H9 (cell line): Measurements from ENCODE around the gene SLC7A9. TPM values are rescaled to one million over a fixed set of nuclear protein-coding genes. Genes with fewer than 3 reads are reported as not detected.

Experiments
- DNase-seq: peaks from one replicate; pipeline ENCODE4 v3.0.0-alpha.2; 2017
- H2AFZ ChIP-seq: one replicate; pipeline ENCODE4 v1.6.1; 2013; ENCODE audit warnings: mild to moderate bottlenecking, low read length, control low read depth, moderate library complexity
- H2AK5ac ChIP-seq: 2 replicates; pipeline ENCODE4 v1.6.1; 2013; ENCODE audit warnings: low read length, control low read depth, mixed read lengths; ENCODE audit not compliant: insufficient read length
- H2BK120ac ChIP-seq: one replicate; pipeline ENCODE4 v1.6.1; 2013; ENCODE audit warnings: low read depth, mild to moderate bottlenecking, low read length, control low read depth, inconsistent platforms; ENCODE audit not compliant: poor library complexity, severe bottlenecking
- H2BK12ac ChIP-seq: 2 replicates; pipeline ENCODE4 v1.6.1; 2013; ENCODE audit warnings: low read length, control low read depth, mixed read lengths, low read depth; ENCODE audit not compliant: insufficient read length
- H2BK15ac ChIP-seq: 2 replicates; pipeline ENCODE4 v1.6.1; 2013; ENCODE audit warnings: low read depth, low read length, control low read depth
- H2BK20ac ChIP-seq: one replicate; pipeline ENCODE4 v1.6.1; 2013; ENCODE audit warnings: low read depth, mild to moderate bottlenecking, low read length, control low read depth, inconsistent platforms; ENCODE audit not compliant: poor library complexity, severe bottlenecking
- H2BK5ac ChIP-seq: 2 replicates; pipeline ENCODE4 v1.6.1; 2013; ENCODE audit warnings: low read length, control low read depth, mixed read lengths; ENCODE audit not compliant: insufficient read length
- H3K14ac ChIP-seq: 2 replicates; pipeline ENCODE4 v1.6.1; 2013; ENCODE audit warnings: low read length, control low read depth; ENCODE audit not compliant: insufficient read depth
- H3K18ac ChIP-seq: 2 replicates; pipeline ENCODE4 v1.6.1; 2013; ENCODE audit warnings: low read depth, mild to moderate bottlenecking, mixed read lengths, low read length, control low read depth; ENCODE audit not compliant: insufficient read length
- H3K23ac ChIP-seq: 2 replicates; pipeline ENCODE4 v1.6.1; 2013; ENCODE audit warnings: low read length, control low read depth, mixed read lengths, low read depth; ENCODE audit not compliant: insufficient read length
- H3K23me2 ChIP-seq: 2 replicates; pipeline ENCODE4 v1.6.1; 2013; ENCODE audit warnings: low read depth, mild to moderate bottlenecking, mixed read lengths, low read length, control low read depth; ENCODE audit not compliant: insufficient read length, poor library complexity, severe bottlenecking
- H3K27ac ChIP-seq: 2 replicates; pipeline ENCODE4 v1.5.1; 2013; ENCODE audit warnings: low read length, control low read depth, mixed read lengths, low read depth; ENCODE audit not compliant: insufficient read length
- H3K27me3 ChIP-seq: 2 replicates; pipeline ENCODE4 v1.6.1; 2013; ENCODE audit warnings: low read length, control low read depth, inconsistent platforms; ENCODE audit not compliant: insufficient read depth
- H3K4ac ChIP-seq: 2 replicates; pipeline ENCODE4 v1.6.1; 2013; ENCODE audit warnings: low read depth, mild to moderate bottlenecking, control low read depth, inconsistent platforms, low read length, moderate library complexity
- H3K4me1 ChIP-seq: 2 replicates; pipeline ENCODE4 v1.6.1; 2013; ENCODE audit warnings: low read length, control low read depth, inconsistent platforms; ENCODE audit not compliant: insufficient read depth
- H3K4me2 ChIP-seq: 2 replicates; pipeline ENCODE4 v1.6.1; 2013; ENCODE audit warnings: low read length, control low read depth, mixed read lengths; ENCODE audit not compliant: insufficient read length, insufficient read depth
- H3K56ac ChIP-seq: 2 replicates; pipeline ENCODE4 v1.6.1; 2013; ENCODE audit warnings: low read depth, mild to moderate bottlenecking, mixed read lengths, low read length, control low read depth; ENCODE audit not compliant: insufficient read length
- H3K79me1 ChIP-seq: 2 replicates; pipeline ENCODE4 v1.6.1; 2013; ENCODE audit warnings: low read depth, mild to moderate bottlenecking, moderate library complexity, low read length, control low read depth, inconsistent platforms; ENCODE audit not compliant: insufficient read depth, poor library complexity, severe bottlenecking
- H3K79me2 ChIP-seq: 2 replicates; pipeline ENCODE4 v1.6.1; 2013; ENCODE audit warnings: low read length, control low read depth, inconsistent platforms; ENCODE audit not compliant: insufficient read depth
- H3K9ac ChIP-seq: 2 replicates; pipeline ENCODE4 v1.6.1; 2013; ENCODE audit warnings: low read length, control low read depth, mixed read lengths; ENCODE audit not compliant: insufficient read length; ENCODE audit errors: extremely low read depth
- H3K9me3 ChIP-seq: one replicate; pipeline ENCODE4 v1.6.1; 2013; ENCODE audit warnings: low read depth, low read length, inconsistent platforms; ENCODE audit not compliant: control insufficient read depth
- H3T11ph ChIP-seq: one replicate; pipeline ENCODE4 v1.6.1; 2013; ENCODE audit warnings: mild to moderate bottlenecking, low read length, control low read depth, inconsistent platforms
- H4K20me1 ChIP-seq: one replicate; pipeline ENCODE4 v1.6.1; 2013; ENCODE audit not compliant: control insufficient read depth, insufficient read length, insufficient read depth
- H4K5ac ChIP-seq: 2 replicates; pipeline ENCODE4 v1.6.1; 2013; ENCODE audit warnings: low read depth, mild to moderate bottlenecking, mixed read lengths, low read length, control low read depth; ENCODE audit not compliant: insufficient read length
- H4K8ac ChIP-seq: replicated peaks from 2 replicates; pipeline ENCODE4 v1.6.1; 2013; ENCODE audit warnings: low read length, control low read depth, mixed read lengths, low read depth; ENCODE audit not compliant: insufficient read length
- H4K91ac ChIP-seq: 2 replicates; pipeline ENCODE4 v1.6.1; 2013; ENCODE audit warnings: low read depth, mild to moderate bottlenecking, moderate library complexity, mixed read lengths, low read length, control low read depth; ENCODE audit not compliant: insufficient read length
- H3K27ac Mint-ChIP-seq, 3 experiments: 2 replicates in 2 of 3; 3 replicates in 1 of 3; pipeline ENCODE4 v1.8.0; 2020 to 2021; ENCODE audit warnings: mixed read lengths in 3 of 3, mild to moderate bottlenecking in 1 of 3, moderate library complexity in 1 of 3
- H3K27me3 Mint-ChIP-seq: 2 replicates; pipeline ENCODE4 v1.8.0; 2021; ENCODE audit warnings: low read depth, mild to moderate bottlenecking, moderate library complexity, mixed read lengths
- H3K36me3 Mint-ChIP-seq, 3 experiments: 2 replicates in 2 of 3; 3 replicates in 1 of 3; pipeline ENCODE4 v1.8.0; 2020 to 2021; ENCODE audit warnings: low read depth in 3 of 3, mixed read lengths in 3 of 3; ENCODE audit not compliant: insufficient read depth in 1 of 3
- H3K4me1 Mint-ChIP-seq, 2 experiments: 2 replicates each; pipeline ENCODE4 v1.8.0; 2020; ENCODE audit warnings: mixed read lengths in 2 of 2
- H3K4me3 Mint-ChIP-seq, 2 experiments: 2 replicates in 1 of 2; 3 replicates in 1 of 2; pipeline ENCODE4 v1.8.0; 2020 to 2021; ENCODE audit warnings: mild to moderate bottlenecking in 2 of 2, mixed read lengths in 2 of 2, moderate library complexity in 1 of 2
- H3K9me3 Mint-ChIP-seq, 2 experiments: 2 replicates in 1 of 2; 3 replicates in 1 of 2; pipeline ENCODE4 v1.8.0; 2020; ENCODE audit warnings: mild to moderate bottlenecking in 2 of 2, mixed read lengths in 2 of 2, moderate library complexity in 1 of 2
- WGBS: extraction: QIAGEN DNeasy Blood & Tissue Kit; methylation state at CpG from one replicate; pipeline ENCODE4 v1.1.7; 2013; ENCODE audit warnings: missing lambda C conversion rate, low lambda C conversion rate, mixed read lengths; ENCODE audit not compliant: insufficient read length; ENCODE audit errors: extremely low coverage; 5-methylcytosine and 5-hydroxymethylcytosine counted together
- total RNA-seq: library from RNA; stranded (reverse); gene quantifications from 2 replicates; pipeline ENCODE4 v1.2.1, GENCODE V29; 2021
- TF ChIP-seq, protein P1 (sequence below): fragments of 200-600 bp; sonication (generic); conservative IDR thresholded peaks from 3 replicates; pipeline ENCODE4 v1.8.0; 2021; ENCODE audit warnings: antibody characterized with exemption, mild to moderate bottlenecking

SLC7A9 gene
- total RNA-seq, 1 experiment from 2014 or later: not detected

DNA sequence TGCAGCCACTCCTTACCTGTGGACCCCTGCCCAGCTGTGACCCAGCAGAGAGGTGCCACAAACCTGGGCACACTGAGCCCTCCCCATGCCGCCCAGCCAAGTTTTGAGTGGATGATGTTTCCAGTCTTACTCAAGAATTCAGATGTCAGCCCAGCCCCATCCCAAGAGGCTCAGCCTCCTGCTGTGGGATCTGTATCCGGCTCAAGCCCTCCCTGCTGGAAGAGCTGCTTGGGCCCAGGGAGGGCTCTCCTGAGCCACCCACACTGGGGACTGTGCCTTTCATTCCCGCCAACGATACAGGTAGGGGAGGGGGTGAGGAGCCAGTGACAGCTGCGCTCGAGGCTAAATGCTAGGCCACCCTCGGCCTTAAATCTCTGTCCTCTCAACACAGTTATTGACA lies 5.9 kb upstream of the SLC7A9 start:
- H3K9me3 ChIP-seq: no peaks in the 10 kb centered on the region
- H3K4ac ChIP-seq: no peak overlapping the region
- no peaks in the 10 kb centered on the region for H3K79me1 ChIP-seq
- Mint-ChIP-seq H3K27ac (no peak overlapping the region), H3K4me1 (peaks cover 28 to 30% of the 10 kb centered on the region in 2 experiments), H3K36me3 (peaks cover 0 to 9% (median 2%) of the 10 kb centered on the region in 3 experiments; a peak in 2 of 7 replicates), H3K9me3 (no peaks in the 10 kb centered on the region; a peak in 1 of 5 replicates), H3K4me3 (no peak overlapping the region), H3K27me3 (no peaks in the 10 kb centered on the region)
- H2BK5ac ChIP-seq: no peak overlapping the region
- no peaks in the 10 kb centered on the region for H3K79me2 ChIP-seq
- no peak overlapping the region for H3K4me2 ChIP-seq
- no peak for DNase-seq
- H2BK12ac ChIP-seq: no peak overlapping the region
- no peak overlapping the region for H3K27ac ChIP-seq
- H3K56ac ChIP-seq: no peak overlapping the region
- H3T11ph ChIP-seq: no peak overlapping the region
- no peaks in the 10 kb centered on the region for H3K27me3 ChIP-seq
- WGBS: no CpG with 5 or more reads among the region's 7 CpGs
- H3K9ac ChIP-seq: no peak overlapping the region
- no peak overlapping the region for H2AFZ ChIP-seq
- H4K91ac ChIP-seq: no peak overlapping the region
- no peak overlapping the region for H4K5ac ChIP-seq
- no peak overlapping the region for H2BK15ac ChIP-seq
- no peak overlapping the region for H3K23ac ChIP-seq
- no peak overlapping the region for H2BK20ac ChIP-seq
- H4K8ac ChIP-seq: no peak overlapping the region
- no peak overlapping the region for H2AK5ac ChIP-seq
- no peak overlapping the region for H2BK120ac ChIP-seq
- H3K18ac ChIP-seq: no peak overlapping the region
- H3K14ac ChIP-seq: no peak overlapping the region
- H3K23me2 ChIP-seq: no peaks in the 10 kb centered on the region
- no peaks in the 10 kb centered on the region for H3K4me1 ChIP-seq
- no peaks in the 10 kb centered on the region for H4K20me1 ChIP-seq
- TF ChIP-seq, protein P1, sequence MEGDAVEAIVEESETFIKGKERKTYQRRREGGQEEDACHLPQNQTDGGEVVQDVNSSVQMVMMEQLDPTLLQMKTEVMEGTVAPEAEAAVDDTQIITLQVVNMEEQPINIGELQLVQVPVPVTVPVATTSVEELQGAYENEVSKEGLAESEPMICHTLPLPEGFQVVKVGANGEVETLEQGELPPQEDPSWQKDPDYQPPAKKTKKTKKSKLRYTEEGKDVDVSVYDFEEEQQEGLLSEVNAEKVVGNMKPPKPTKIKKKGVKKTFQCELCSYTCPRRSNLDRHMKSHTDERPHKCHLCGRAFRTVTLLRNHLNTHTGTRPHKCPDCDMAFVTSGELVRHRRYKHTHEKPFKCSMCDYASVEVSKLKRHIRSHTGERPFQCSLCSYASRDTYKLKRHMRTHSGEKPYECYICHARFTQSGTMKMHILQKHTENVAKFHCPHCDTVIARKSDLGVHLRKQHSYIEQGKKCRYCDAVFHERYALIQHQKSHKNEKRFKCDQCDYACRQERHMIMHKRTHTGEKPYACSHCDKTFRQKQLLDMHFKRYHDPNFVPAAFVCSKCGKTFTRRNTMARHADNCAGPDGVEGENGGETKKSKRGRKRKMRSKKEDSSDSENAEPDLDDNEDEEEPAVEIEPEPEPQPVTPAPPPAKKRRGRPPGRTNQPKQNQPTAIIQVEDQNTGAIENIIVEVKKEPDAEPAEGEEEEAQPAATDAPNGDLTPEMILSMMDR: no peak
